Left lobe of liver (tissue), 2 donors: ENCODE results near the gene ACP4. TPM values are rescaled to one million over a fixed set of nuclear protein-coding genes. Genes with fewer than 3 reads are reported as not detected.
"Not testable (repeated sequence)": the region's sequence is repeated elsewhere in the genome, so short reads cannot be mapped to it uniquely, and the experiment has no call there.

Source experiments
- ATAC-seq: fragments of 200-7000 bp; cut with Tn5 transposase; one replicate; pipeline ENCODE4 v1.9.1; 2020; ENCODE audit warnings: mild to moderate bottlenecking, moderate library complexity
- DNase-seq: peaks from one replicate; pipeline ENCODE4 v3.0.0-alpha.2; 2020; ENCODE audit warnings: low spot score
- total RNA-seq: library from RNA; stranded (reverse); gene quantifications from one replicate; pipeline ENCODE4 v1.2.1, GENCODE V29; 2021
- donor health status: DM: no; HTN: no; CAD: no; lungs with moderate emphysema.
- donor health status: DM: no; HTN: yes; CAD: no.

Gene ACP4
- total RNA-seq, 1 donor from 2014 or later, result not detected

DNA sequence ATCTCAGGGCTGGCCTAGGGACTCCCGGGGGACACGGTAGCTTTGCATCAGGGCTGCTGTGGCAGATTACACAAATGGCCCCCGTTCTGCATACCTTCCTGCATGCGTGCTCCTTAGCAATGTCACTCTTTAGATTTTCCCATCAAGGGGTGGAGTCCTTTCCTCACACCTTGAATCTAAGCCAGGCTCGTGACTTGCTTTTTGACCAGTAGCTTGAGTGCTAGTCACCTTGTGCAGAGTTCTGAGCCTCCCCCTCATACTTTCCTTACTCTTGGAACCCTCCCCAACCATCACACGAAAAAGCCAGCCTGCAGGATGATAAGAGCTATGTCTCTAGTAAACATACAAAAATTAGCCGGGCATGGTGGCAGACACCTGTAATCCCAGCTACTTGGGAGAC is 16.8 kb upstream of the ACP4 start:
- DNase-seq, ATAC-seq: not testable (repeated sequence)

DNA sequence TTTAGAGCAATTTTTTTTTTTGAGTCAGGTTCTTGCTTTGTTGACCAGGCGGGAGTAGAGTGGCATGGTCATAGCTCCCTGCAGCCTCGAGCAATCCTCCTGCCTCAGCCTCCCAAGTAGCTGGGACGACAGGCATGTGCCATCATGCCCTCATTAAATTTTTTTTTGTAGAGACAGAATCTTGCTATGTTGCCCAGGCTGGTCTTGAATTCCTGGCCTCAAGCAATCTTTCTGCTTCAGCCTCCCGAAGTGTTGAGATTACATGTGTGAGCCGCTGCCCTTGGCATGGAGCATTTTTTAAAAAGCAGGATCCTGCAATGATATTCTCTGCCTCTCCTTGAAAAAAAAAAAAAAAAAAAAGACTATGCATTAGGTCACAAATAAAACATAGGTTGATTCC is 14.1 kb upstream of the ACP4 start:
- no peak for DNase-seq
- no peak for ATAC-seq

DNA sequence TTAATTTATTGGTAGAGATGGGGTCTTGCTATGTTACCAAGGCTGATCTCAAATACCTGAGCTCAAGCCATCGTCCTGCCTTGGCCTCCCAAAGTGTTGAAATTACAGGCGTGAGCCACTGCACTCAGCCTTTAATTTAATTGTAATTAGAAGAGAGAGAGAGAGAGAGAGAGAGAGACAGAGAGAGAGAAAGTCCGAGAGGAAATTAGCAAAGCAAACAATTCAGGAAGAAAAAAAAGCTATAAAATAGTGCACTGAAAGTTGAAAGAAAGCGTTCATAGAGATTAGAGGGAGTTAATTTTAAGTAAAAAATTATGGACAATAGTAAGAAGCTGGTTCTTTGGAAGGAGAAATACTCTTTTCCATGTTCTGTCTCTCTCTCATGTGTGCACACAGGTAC is 13.0 kb upstream of the ACP4 start:
- ATAC-seq (no peak), DNase-seq (no peak)

- no peak for DNase-seq
These were observed 12.3 kb upstream of the ACP4 start for GRCh38 chr19:50777830-50778303.

GRCh38 chr19:50778906-50779430 is 11.2 kb upstream of the ACP4 start:
- DNase-seq, result no peak
- no peak for ATAC-seq

More at GRCh38 chr19:50777830-50778303, 12.3 kb upstream of the ACP4 start:
- no peak for ATAC-seq

- no peak for DNase-seq
- no peak for ATAC-seq
These were observed 10.4 kb upstream of the ACP4 start for GRCh38 chr19:50779504-50780457.

GRCh38 chr19:50780753-50781435 is 9.3 kb upstream of the ACP4 start:
- no peak for DNase-seq
- no peak for ATAC-seq

GRCh38 chr19:50783848-50784152 is 6.4 kb upstream of the ACP4 start:
- ATAC-seq, DNase-seq: not testable (repeated sequence)

- DNase-seq, result no peak
- no peak for ATAC-seq
These were observed 5.5 kb upstream of the ACP4 start for GRCh38 chr19:50784710-50785109.

DNA sequence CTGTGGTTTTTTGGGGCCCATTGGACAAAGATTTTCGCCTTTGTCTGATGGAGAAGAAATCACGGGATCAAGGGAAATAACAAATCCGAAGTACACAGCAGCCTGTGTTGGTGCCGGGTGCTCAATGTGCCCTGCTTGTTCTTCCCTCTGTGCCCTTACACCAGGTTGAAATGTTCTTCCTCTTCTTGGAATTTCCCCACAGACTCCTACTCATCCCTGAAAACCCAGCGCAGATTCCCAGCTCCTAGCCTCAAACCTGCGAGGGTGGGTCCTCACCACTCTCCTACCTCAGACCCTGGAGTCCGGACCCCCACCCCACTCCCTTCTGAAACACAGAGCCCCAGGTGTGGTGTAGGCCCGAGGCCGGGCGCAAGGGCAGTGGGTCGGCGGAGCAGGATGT is 4.9 kb upstream of the ACP4 start:
- ATAC-seq (no peak), DNase-seq (no peak)

- ATAC-seq (no peak), DNase-seq (no peak)
These were observed 780 bp downstream of the ACP4 start for GRCh38 chr19:50790922-50791467.

DNA sequence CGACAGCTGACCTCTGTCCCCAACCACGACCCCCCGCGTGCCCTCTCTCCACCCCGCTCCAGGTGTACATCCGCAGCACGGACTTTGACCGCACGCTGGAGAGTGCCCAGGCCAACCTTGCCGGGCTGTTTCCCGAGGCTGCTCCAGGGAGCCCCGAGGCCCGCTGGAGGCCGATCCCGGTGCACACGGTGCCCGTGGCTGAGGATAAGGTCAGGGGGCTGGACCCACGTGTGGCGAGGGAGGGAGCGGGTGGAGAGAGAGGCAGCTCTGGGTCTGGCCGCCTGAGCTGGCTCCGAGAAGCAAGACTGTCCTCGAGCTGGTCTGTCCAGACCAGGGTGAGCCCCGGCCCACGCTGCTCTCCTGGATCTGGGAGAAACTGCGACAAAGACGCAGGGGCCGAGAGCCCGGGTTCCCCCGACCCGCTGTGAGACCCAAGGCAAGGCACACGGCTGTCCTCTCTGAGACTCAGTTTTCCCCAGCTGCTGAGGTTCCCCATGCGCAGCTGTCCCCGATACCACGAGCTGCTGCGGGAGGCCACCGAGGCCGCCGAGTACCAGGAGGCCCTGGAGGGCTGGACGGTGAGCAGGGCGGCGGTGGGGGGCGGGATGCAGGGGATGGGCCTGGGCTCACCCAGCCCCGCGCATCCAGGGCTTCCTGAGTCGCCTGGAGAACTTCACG is 1.5 kb downstream of the ACP4 start:
- no peak for DNase-seq

GRCh38 chr19:50792272-50793250 is 2.3 kb downstream of the ACP4 start:
- no peak for ATAC-seq
- DNase-seq, result no peak

More for the DNA sequence above, 1.5 kb downstream of the ACP4 start:
- ATAC-seq, result no peak

- ATAC-seq, result no peak
- no peak for DNase-seq
These were observed 3.4 kb downstream of the ACP4 start for GRCh38 chr19:50793558-50794065.

DNA sequence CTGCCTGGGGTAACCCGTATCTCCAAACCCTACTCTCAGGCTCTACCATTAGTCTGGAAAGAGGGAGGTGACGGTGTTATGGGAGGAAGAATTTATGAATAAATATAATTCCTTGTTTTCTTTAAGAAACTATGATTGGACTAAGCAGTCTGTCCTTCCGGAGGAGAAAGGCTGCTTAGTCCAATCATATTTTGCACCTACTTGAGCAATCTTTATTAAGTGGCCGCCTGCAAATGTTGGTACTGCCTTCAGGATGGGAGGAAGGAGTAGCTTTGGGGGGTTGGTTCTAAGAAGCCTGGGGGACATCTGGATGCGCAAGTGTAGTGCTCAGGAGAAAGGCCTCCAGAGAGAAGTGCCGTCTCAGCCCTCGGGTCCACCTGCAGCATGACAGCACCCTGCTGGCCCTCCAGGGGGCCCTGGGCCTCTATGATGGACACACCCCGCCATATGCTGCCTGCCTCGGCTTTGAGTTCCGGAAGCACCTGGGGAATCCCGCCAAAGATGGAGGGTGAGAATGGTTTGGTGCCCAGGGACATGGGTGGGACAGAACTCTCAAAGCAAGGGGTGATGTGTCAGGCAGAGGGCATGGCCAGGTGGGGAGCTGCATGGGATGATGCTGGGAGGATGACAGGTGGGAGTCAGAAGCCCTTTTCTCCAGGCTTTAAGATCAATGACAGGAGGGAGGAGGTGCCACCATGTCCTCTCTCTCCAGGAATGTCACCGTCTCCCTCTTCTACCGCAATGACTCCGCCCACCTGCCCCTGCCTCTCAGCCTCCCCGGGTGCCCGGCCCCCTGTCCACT is 4.1 kb downstream of the ACP4 start:
- DNase-seq, result no peak
- ATAC-seq, result no peak

DNA sequence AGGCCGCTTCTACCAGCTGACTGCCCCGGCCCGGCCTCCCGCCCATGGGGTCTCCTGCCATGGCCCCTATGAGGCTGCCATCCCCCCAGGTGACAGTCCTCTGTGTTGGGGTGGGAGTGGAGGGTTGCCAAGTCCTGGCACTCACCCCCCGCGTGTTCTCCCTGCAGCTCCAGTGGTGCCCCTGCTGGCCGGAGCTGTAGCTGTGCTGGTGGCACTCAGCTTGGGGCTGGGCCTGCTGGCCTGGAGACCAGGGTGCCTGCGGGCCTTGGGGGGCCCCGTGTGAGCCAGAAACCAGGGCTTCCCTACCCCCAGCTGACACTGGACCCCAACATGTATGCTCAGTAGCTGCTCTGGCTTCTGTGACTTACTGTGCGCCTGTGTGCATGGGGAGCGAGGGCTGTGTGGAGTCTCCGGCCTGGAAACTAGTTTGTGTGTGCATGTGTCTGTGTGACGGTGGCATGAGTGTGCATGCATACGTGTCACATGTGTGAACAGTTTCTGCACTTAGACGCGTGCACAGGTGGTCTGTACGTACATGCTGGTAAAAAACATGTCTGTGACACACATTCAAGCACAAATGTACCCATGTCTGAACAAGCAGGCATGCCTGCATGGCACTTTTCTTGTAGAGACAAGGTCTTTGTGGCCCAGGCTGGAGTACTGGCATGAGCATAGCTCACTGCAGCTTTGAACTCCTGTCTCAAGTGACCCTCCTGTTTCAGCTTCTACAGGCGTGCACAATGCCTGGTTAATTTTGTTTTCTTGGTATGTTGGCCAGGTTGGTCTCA is 4.9 kb downstream of the ACP4 start:
- DNase-seq (no peak), ATAC-seq (peak; percentile 22)

GRCh38 chr19:50795664-50796073 is 5.5 kb downstream of the ACP4 start:
- ATAC-seq (no peak), DNase-seq (no peak)

- ATAC-seq, result no peak
- DNase-seq, result no peak
These were observed 6.0 kb downstream of the ACP4 start for GRCh38 chr19:50796128-50796633.
